ENCODE results near the gene CUL7. TPM values are rescaled to one million over a fixed set of nuclear protein-coding genes. Genes with fewer than 3 reads are reported as not detected.
A peak's percentile ranks its signal among the peaks of the same experiment; 100 is the strongest.

The CUL7 gene
- total RNA-seq, 2 donors from 2014 or later = 10.0 to 14.8 TPM

GRCh38 chr6:43020052-43020705 lies 33.5 kb downstream of the CUL7 start:
- peak overlapping the region; percentile 81 to 90 for H3K27ac ChIP-seq
- peaks cover 27% of the 10 kb centered on the region for H3K36me3 ChIP-seq
- no peaks in the 10 kb centered on the region for H3K27me3 ChIP-seq (replicated peaks; ENCODE audit: insufficient read depth)
- no peaks in the 10 kb centered on the region for H3K9me3 ChIP-seq
- no peak overlapping the region for H3K4me3 ChIP-seq
- TF ChIP-seq CTCF (IDR thresholded peaks at IDR 0.05) = no peak
- no peak for ATAC-seq (ENCODE audit: insufficient number of reproducible peaks, low FRiP score, low read depth)
- peaks cover 31 to 59% of the 10 kb centered on the region in 2 donors for H3K4me1 ChIP-seq (ENCODE audit: control insufficient read depth in 1 of 2, low read depth in 2 of 2)
- no peak for DNase-seq (ENCODE audit: low spot score)

- Histone ChIP-seq H3K4me1 (ENCODE audit: control insufficient read depth in 1 of 2, low read depth in 2 of 2) (peaks cover 37 to 63% of the 10 kb centered on the region in 2 donors), H3K9me3 (no peaks in the 10 kb centered on the region), H3K27me3 (replicated peaks; ENCODE audit: insufficient read depth) (no peaks in the 10 kb centered on the region), H3K4me3 (no peak overlapping the region), H3K36me3 (peaks cover 22% of the 10 kb centered on the region), H3K27ac (no peak overlapping the region)
- ATAC-seq (ENCODE audit: insufficient number of reproducible peaks, low FRiP score, low read depth) (no peak), DNase-seq (ENCODE audit: low spot score) (no peak)
- no peak for TF ChIP-seq CTCF (IDR thresholded peaks at IDR 0.05)
Observed at GRCh38 chr6:43019152-43019551, 34.5 kb downstream of the CUL7 start.

- no peak for TF ChIP-seq CTCF (IDR thresholded peaks at IDR 0.05)
- ATAC-seq (ENCODE audit: insufficient number of reproducible peaks, low FRiP score, low read depth) (no peak), DNase-seq (ENCODE audit: low spot score) (no peak)
- Histone ChIP-seq H3K27ac (peak overlapping the region; percentile 36 to 39), H3K9me3 (no peaks in the 10 kb centered on the region), H3K4me1 (ENCODE audit: control insufficient read depth in 1 of 2, low read depth in 2 of 2) (peaks cover 35 to 57% of the 10 kb centered on the region in 2 donors), H3K27me3 (replicated peaks; ENCODE audit: insufficient read depth) (no peaks in the 10 kb centered on the region), H3K4me3 (peak overlapping the region; percentile 47), H3K36me3 (peaks cover 22% of the 10 kb centered on the region)
Observed at GRCh38 chr6:43016943-43017334, 36.7 kb downstream of the CUL7 start.

GRCh38 chr6:43016176-43016942 lies 37.3 kb downstream of the CUL7 start:
- Histone ChIP-seq H3K4me3 (peak overlapping the region; percentile 47), H3K27ac (peak overlapping the region; percentile 36 to 39), H3K36me3 (peaks cover 22% of the 10 kb centered on the region), H3K9me3 (no peaks in the 10 kb centered on the region), H3K4me1 (ENCODE audit: control insufficient read depth in 1 of 2, low read depth in 2 of 2) (peaks cover 35 to 57% of the 10 kb centered on the region in 2 donors), H3K27me3 (replicated peaks; ENCODE audit: insufficient read depth) (no peaks in the 10 kb centered on the region)
- no peak for ATAC-seq (ENCODE audit: insufficient number of reproducible peaks, low FRiP score, low read depth)
- DNase-seq (ENCODE audit: low spot score) = no peak
- TF ChIP-seq CTCF (IDR thresholded peaks at IDR 0.05) = no peak

GRCh38 chr6:43014434-43014909 lies 39.2 kb downstream of the CUL7 start:
- ATAC-seq (ENCODE audit: insufficient number of reproducible peaks, low FRiP score, low read depth) = no peak
- Histone ChIP-seq H3K4me1 (ENCODE audit: control insufficient read depth in 1 of 2, low read depth in 2 of 2) (peaks cover 30 to 46% of the 10 kb centered on the region in 2 donors), H3K27ac (peak overlapping the region; percentile 65 to 74), H3K36me3 (peaks cover 35% of the 10 kb centered on the region), H3K27me3 (replicated peaks; ENCODE audit: insufficient read depth) (no peaks in the 10 kb centered on the region), H3K4me3 (peak overlapping the region; percentile 97), H3K9me3 (no peaks in the 10 kb centered on the region)
- DNase-seq (ENCODE audit: low spot score) = no peak
- TF ChIP-seq CTCF (IDR thresholded peaks at IDR 0.05) = no peak

Measured in thoracic aorta (tissue), 2 donors.